HepG2 (cell line): ENCODE data around the gene GATA5. TPM values are rescaled to one million over a fixed set of nuclear protein-coding genes. Genes with fewer than 3 reads are reported as not detected.

Experiments used
- ATAC-seq: fragments of 200-7000 bp; cut with Tn5 transposase; 3 replicates; pipeline ENCODE4 v1.9.1; 2020; ENCODE audit warnings: mild to moderate bottlenecking, moderate library complexity
- BruUV-seq: library from RNA; stranded (reverse); fragments of 400-500 nt; replicated peaks from 2 replicates; lab custom pipeline; 2021; lab: Mats Ljungman, UMichigan
- CTCF ChIA-PET: fragments of 300-600 bp; formaldehyde crosslinking; extraction: SDS; loops from one replicate; lab custom pipeline; 2021; ENCODE audit warnings: low total read pairs, inconsistent platforms, low intra/inter-chr PET ratio; lab: Yijun Ruan, JAX
- POLR2A ChIA-PET: fragments of 350-600 bp; sonication (Branson Sonifier 250); formaldehyde crosslinking; loops from one replicate; lab custom pipeline; 2020; ENCODE audit warnings: antibody characterized with exemption, inconsistent platforms; lab: Yijun Ruan, JAX
- DNase-seq: peaks from one replicate; pipeline ENCODE4 v3.0.0-alpha.2; 2015; ENCODE audit warnings: low spot score
- FAIRE-seq: peaks from 3 replicates; lab custom pipeline; 2011; peaks lifted over from hg19 to GRCh38; lab: Jason Lieb, UNC
- H2AFZ ChIP-seq: one replicate; pipeline ENCODE4 v1.6.1; 2011; ENCODE audit warnings: low read length, inconsistent platforms
- H3K27ac ChIP-seq: fragments of 300-600 bp; 3 replicates; pipeline ENCODE4 v1.8.0; 2011; ENCODE audit warnings: mixed run types, mild to moderate bottlenecking, mixed read lengths, low read length, inconsistent platforms; ENCODE audit not compliant: insufficient read depth; ENCODE audit errors: extremely low read length
- H3K27me3 ChIP-seq, 2 experiments: fragments of 200-600 bp in 1 of 2; 2 replicates in 1 of 2; 3 replicates in 1 of 2; pipeline versions ENCODE4 v1.6.0 to v1.8.0; 2011; ENCODE audit warnings: low read length in 2 of 2, mild to moderate bottlenecking in 2 of 2, moderate library complexity in 2 of 2, inconsistent platforms in 1 of 2; ENCODE audit not compliant: insufficient read depth in 2 of 2, control insufficient read depth in 1 of 2
- H3K36me3 ChIP-seq, 2 experiments: fragments of 200-600 bp in 1 of 2; replicated peaks in 1 of 2; 2 replicates in 1 of 2; 3 replicates in 1 of 2; pipeline versions ENCODE4 v1.5.1 to v1.8.0; 2011; ENCODE audit warnings: low read length in 2 of 2, inconsistent platforms in 1 of 2; ENCODE audit not compliant: insufficient read depth in 2 of 2, control insufficient read depth in 1 of 2
- H3K4me1 ChIP-seq: 2 replicates; pipeline ENCODE4 v1.5.1; 2012; ENCODE audit warnings: low read length, inconsistent platforms; ENCODE audit not compliant: insufficient read depth
- H3K4me2 ChIP-seq: 2 replicates; pipeline ENCODE4 v1.6.0; 2011; ENCODE audit warnings: low read depth, low read length, inconsistent platforms
- H3K4me3 ChIP-seq, 3 experiments: fragments of 200-600 bp in 1 of 3; sonication (generic), shearing (Covaris generic) in 1 of 3; replicated peaks in 1 of 3; 2 replicates each; pipeline ENCODE4 v1.5.1; 2011 to 2016; ENCODE audit warnings: low read length in 3 of 3, inconsistent platforms in 2 of 3, low read depth in 2 of 3, mild to moderate bottlenecking in 2 of 3, control low read depth in 1 of 3, mixed read lengths in 1 of 3; ENCODE audit not compliant: insufficient read depth in 1 of 3
- H3K79me2 ChIP-seq: one replicate; pipeline ENCODE4 v1.6.1; 2011; ENCODE audit warnings: low read length, inconsistent platforms; ENCODE audit not compliant: insufficient read depth
- H3K9ac ChIP-seq: 2 replicates; pipeline ENCODE4 v1.6.0; 2011; ENCODE audit warnings: mild to moderate bottlenecking, low read depth, low read length, inconsistent platforms; ENCODE audit not compliant: insufficient read depth
- H3K9me3 ChIP-seq: 2 replicates; pipeline ENCODE4 v1.5.1; 2012; ENCODE audit warnings: mild to moderate bottlenecking, low read length
- H4K20me1 ChIP-seq: 2 replicates; pipeline ENCODE4 v1.6.0; 2011; ENCODE audit warnings: inconsistent platforms, mild to moderate bottlenecking, low read length, moderate library complexity; ENCODE audit not compliant: insufficient read depth
- HNRNPLL ChIP-seq: fragments of 200-400 bp; formaldehyde crosslinking; IDR thresholded peaks from 2 replicates; pipeline ENCODE4 v1.6.1; 2017; ENCODE audit warnings: mild to moderate bottlenecking, low read depth, low read length; ENCODE audit not compliant: poor library complexity, severe bottlenecking
- HOXA3 ChIP-seq: sonication (generic); formaldehyde crosslinking; IDR thresholded peaks from 2 replicates; pipeline ENCODE4 v1.5.0; 2020; ENCODE audit warnings: missing genetic modification reagents
- MATR3 ChIP-seq: sonication (generic); formaldehyde crosslinking; IDR thresholded peaks from 2 replicates; pipeline ENCODE4 v1.4.0; 2020; ENCODE audit warnings: missing genetic modification reagents
- MYNN ChIP-seq: sonication (generic); formaldehyde crosslinking; IDR thresholded peaks from 2 replicates; pipeline ENCODE4 v1.4.0; 2020; ENCODE audit warnings: mild to moderate bottlenecking, low read depth, missing genetic modification reagents
- NFYB ChIP-seq: sonication (generic); formaldehyde crosslinking; IDR thresholded peaks from 2 replicates; pipeline ENCODE4 v1.4.0; 2020; ENCODE audit warnings: missing genetic modification reagents
- NR2F2 ChIP-seq: IDR thresholded peaks from 2 replicates; pipeline ENCODE4 v1.6.1; 2012; ENCODE audit warnings: low read depth, inconsistent platforms, borderline replicate concordance
- SMARCC2 ChIP-seq: fragments of 450-650 bp; IDR thresholded peaks from 2 replicates; pipeline ENCODE4 v1.6.1; 2017; ENCODE audit warnings: antibody characterized with exemption, mild to moderate bottlenecking
- STAG1 ChIP-seq: sonication (generic); formaldehyde crosslinking; IDR thresholded peaks from 2 replicates; pipeline ENCODE4 v1.4.0; 2020; ENCODE audit warnings: missing genetic modification reagents
- TCF7L2 ChIP-seq: IDR thresholded peaks from 2 replicates; pipeline ENCODE4 v1.6.1; 2011; ENCODE audit warnings: mild to moderate bottlenecking, low read depth, low read length, moderate library complexity
- ZFX ChIP-seq: sonication (generic); formaldehyde crosslinking; IDR thresholded peaks from 2 replicates; pipeline ENCODE4 v1.4.0; 2020; ENCODE audit warnings: mild to moderate bottlenecking, low read depth, missing genetic modification reagents, moderate library complexity
- ZMYM2 ChIP-seq: sonication (generic); formaldehyde crosslinking; IDR thresholded peaks from 2 replicates; pipeline ENCODE4 v1.8.0; 2022; ENCODE audit warnings: mild to moderate bottlenecking, missing genetic modification reagents
- ZNF143 ChIP-seq: sonication (generic); formaldehyde crosslinking; IDR thresholded peaks from 2 replicates; pipeline ENCODE4 v1.4.0; 2020; ENCODE audit warnings: missing genetic modification reagents
- ZNF468 ChIP-seq: sonication (generic); formaldehyde crosslinking; IDR thresholded peaks from 2 replicates; pipeline ENCODE4 v1.8.0; 2022; ENCODE audit warnings: mild to moderate bottlenecking, moderate library complexity, missing genetic modification reagents
- ZNF75D ChIP-seq: sonication (generic); formaldehyde crosslinking; IDR thresholded peaks from 2 replicates; pipeline ENCODE4 v1.8.1; 2023; ENCODE audit warnings: missing genetic modification reagents, mild to moderate bottlenecking, borderline replicate concordance
- ZNF850 ChIP-seq: sonication (generic); formaldehyde crosslinking; conservative IDR thresholded peaks from 2 replicates; pipeline ENCODE4 v1.9.0; 2021; ENCODE audit warnings: mild to moderate bottlenecking, missing genetic modification reagents
- WGBS: methylation state at CpG from one replicate; pipeline ENCODE4 v1.1.6; 2017; ENCODE audit warnings: low lambda C conversion rate; 5-methylcytosine and 5-hydroxymethylcytosine counted together
- in situ Hi-C: cut with HindIII; loops from 2 replicates; pipeline ENCODE4 v1.10.0; 2017; ENCODE audit warnings: low pct_unique_long_range_greater_than_20kb; ENCODE audit not compliant: extremely low pct_ligation_motif_present
- intact Hi-C: fragments of 100-400 bp; cut with micrococcal nuclease; formaldehyde crosslinking; loops from one replicate; pipeline ENCODE4 v1.10.0; 2022; ENCODE audit not compliant: unreplicated experiment
- polyA plus RNA-seq, 8 experiments: library from polyadenylated mRNA; depleted of rRNA in 3 of 8; stranded (reverse) in 7 of 8; unstranded in 1 of 8; fragments of >200 nt; fragmentation: Illumina TruSeq in 4 of 8; extraction: Trizol in 4 of 8; gene quantifications; 2 replicates each; pipeline versions ENCODE4 v1.2.1 to v1.2.3, GENCODE V29; 2011 to 2016; ENCODE audit warnings: low read depth in 4 of 8, missing spikeins in 1 of 8, mixed read lengths in 1 of 8; ENCODE audit not compliant: insufficient read depth in 1 of 8
- total RNA-seq, 5 experiments: library from RNA; depleted of rRNA; stranded (reverse); fragments of >200 nt; fragmentation: Illumina TruSeq; extraction: Trizol; gene quantifications; 2 replicates each; pipeline ENCODE4 v1.2.3, GENCODE V29; 2016; ENCODE audit warnings: low read depth in 1 of 5
- TF ChIP-seq, protein P1 (sequence below): sonication (generic); formaldehyde crosslinking; IDR thresholded peaks from 2 replicates; pipeline ENCODE4 v1.4.0; 2020; ENCODE audit warnings: missing genetic modification reagents
- TF ChIP-seq, protein P2 (sequence below): sonication (generic); formaldehyde crosslinking; IDR thresholded peaks from 2 replicates; pipeline ENCODE4 v1.5.0; 2020; ENCODE audit warnings: mild to moderate bottlenecking, missing genetic modification reagents, moderate library complexity
- TF ChIP-seq, protein P3 (sequence below): sonication (generic); formaldehyde crosslinking; IDR thresholded peaks from 2 replicates; pipeline ENCODE4 v1.4.0; 2020; ENCODE audit warnings: missing genetic modification reagents
- TF ChIP-seq, protein P4 (sequence below): IDR thresholded peaks from 2 replicates; pipeline ENCODE4 v1.6.1; 2012; ENCODE audit warnings: inconsistent platforms

The GATA5 gene
- total and polyA plus RNA-seq, 2 of the 13 experiments (the other 11 are each of a cell fraction or from before 2014, with no cell fraction given): 0.12 to 0.20 TPM

DNA sequence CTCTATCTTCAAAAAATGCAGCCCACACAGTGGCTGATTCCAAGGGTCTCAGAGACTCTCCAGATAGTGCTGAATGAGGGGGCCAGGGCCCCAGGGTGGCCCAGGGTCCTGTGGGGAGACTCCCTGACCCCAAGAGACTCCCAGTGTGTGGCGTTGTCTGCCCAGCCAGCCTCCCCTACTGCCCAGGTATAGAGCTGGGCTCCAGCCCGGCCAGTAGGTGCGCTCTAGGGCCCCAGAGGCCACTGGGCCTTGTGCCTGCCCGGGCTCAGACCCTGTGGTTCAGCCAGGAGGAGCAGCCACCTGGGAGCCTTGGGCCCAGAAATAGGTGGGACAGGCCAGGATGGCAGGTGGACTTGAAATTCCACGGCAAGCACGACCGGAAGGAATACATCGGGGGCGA, 30.3 kb upstream of the GATA5 start:
- Histone ChIP-seq H2AFZ (no peak overlapping the region), H3K79me2 (no peaks in the 10 kb centered on the region), H4K20me1 (peaks cover 3% of the 10 kb centered on the region; the same call in 1 of the 2 replicates), H3K27me3 (peaks cover 5 to 35% of the 10 kb centered on the region in 2 experiments; a peak in 4 of 5 replicates), H3K36me3 (no peaks in the 10 kb centered on the region), H3K4me3 (no peak overlapping the region), H3K4me2 (no peak overlapping the region), H3K9me3 (no peaks in the 10 kb centered on the region), H3K4me1 (no peaks in the 10 kb centered on the region), H3K9ac (no peak overlapping the region), H3K27ac (no peak overlapping the region)
- no TSS peak for BruUV-seq
- FAIRE-seq (no peak), DNase-seq (no peak), ATAC-seq (peak; percentile 79)
- ChIA-PET CTCF (no interaction called here), POLR2A (no interaction called here)
- intact Hi-C loops: no loop called here
- in situ Hi-C loops: loop anchor here (25.0 kb wide), 1 partner anchor 281 kb away; the partner anchor contains the start of gene MRGBP
- WGBS: 30% methylated on average over 8 of the region's 9 CpGs
- TF ChIP-seq SMARCC2 (no peak), MYNN (CRISPR knock-in tag) (no peak), ZNF850 (CRISPR knock-in tag) (no peak), NR2F2 (no peak), HOXA3 (CRISPR knock-in tag) (no peak), STAG1 (peak; percentile 53), ZNF143 (CRISPR knock-in tag) (0 out of 2 replicates have a peak, but pooled peaks have one; percentile 40), ZFX (0 out of 2 replicates have a peak, but pooled peaks have one; percentile 29), ZMYM2 (no peak), ZNF75D (no peak), HNRNPLL (peak; percentile 17), NFYB (CRISPR knock-in tag) (no peak), MATR3 (CRISPR knock-in tag) (no peak), ZNF468 (CRISPR knock-in tag) (no peak), TCF7L2 (no peak)
- TF ChIP-seq, protein P1, sequence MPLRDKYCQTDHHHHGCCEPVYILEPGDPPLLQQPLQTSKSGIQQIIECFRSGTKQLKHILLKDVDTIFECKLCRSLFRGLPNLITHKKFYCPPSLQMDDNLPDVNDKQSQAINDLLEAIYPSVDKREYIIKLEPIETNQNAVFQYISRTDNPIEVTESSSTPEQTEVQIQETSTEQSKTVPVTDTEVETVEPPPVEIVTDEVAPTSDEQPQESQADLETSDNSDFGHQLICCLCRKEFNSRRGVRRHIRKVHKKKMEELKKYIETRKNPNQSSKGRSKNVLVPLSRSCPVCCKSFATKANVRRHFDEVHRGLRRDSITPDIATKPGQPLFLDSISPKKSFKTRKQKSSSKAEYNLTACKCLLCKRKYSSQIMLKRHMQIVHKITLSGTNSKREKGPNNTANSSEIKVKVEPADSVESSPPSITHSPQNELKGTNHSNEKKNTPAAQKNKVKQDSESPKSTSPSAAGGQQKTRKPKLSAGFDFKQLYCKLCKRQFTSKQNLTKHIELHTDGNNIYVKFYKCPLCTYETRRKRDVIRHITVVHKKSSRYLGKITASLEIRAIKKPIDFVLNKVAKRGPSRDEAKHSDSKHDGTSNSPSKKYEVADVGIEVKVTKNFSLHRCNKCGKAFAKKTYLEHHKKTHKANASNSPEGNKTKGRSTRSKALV (CRISPR knock-in tag): 0 out of 2 replicates have a peak, but pooled peaks have one; percentile 21
- TF ChIP-seq, protein P2, sequence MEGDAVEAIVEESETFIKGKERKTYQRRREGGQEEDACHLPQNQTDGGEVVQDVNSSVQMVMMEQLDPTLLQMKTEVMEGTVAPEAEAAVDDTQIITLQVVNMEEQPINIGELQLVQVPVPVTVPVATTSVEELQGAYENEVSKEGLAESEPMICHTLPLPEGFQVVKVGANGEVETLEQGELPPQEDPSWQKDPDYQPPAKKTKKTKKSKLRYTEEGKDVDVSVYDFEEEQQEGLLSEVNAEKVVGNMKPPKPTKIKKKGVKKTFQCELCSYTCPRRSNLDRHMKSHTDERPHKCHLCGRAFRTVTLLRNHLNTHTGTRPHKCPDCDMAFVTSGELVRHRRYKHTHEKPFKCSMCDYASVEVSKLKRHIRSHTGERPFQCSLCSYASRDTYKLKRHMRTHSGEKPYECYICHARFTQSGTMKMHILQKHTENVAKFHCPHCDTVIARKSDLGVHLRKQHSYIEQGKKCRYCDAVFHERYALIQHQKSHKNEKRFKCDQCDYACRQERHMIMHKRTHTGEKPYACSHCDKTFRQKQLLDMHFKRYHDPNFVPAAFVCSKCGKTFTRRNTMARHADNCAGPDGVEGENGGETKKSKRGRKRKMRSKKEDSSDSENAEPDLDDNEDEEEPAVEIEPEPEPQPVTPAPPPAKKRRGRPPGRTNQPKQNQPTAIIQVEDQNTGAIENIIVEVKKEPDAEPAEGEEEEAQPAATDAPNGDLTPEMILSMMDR (CRISPR knock-in tag): peak; percentile 50
- TF ChIP-seq, protein P3, sequence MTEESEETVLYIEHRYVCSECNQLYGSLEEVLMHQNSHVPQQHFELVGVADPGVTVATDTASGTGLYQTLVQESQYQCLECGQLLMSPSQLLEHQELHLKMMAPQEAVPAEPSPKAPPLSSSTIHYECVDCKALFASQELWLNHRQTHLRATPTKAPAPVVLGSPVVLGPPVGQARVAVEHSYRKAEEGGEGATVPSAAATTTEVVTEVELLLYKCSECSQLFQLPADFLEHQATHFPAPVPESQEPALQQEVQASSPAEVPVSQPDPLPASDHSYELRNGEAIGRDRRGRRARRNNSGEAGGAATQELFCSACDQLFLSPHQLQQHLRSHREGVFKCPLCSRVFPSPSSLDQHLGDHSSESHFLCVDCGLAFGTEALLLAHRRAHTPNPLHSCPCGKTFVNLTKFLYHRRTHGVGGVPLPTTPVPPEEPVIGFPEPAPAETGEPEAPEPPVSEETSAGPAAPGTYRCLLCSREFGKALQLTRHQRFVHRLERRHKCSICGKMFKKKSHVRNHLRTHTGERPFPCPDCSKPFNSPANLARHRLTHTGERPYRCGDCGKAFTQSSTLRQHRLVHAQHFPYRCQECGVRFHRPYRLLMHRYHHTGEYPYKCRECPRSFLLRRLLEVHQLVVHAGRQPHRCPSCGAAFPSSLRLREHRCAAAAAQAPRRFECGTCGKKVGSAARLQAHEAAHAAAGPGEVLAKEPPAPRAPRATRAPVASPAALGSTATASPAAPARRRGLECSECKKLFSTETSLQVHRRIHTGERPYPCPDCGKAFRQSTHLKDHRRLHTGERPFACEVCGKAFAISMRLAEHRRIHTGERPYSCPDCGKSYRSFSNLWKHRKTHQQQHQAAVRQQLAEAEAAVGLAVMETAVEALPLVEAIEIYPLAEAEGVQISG (CRISPR knock-in tag): 0 out of 2 replicates have a peak, but pooled peaks have one; percentile 23
- TF ChIP-seq, protein P4, sequence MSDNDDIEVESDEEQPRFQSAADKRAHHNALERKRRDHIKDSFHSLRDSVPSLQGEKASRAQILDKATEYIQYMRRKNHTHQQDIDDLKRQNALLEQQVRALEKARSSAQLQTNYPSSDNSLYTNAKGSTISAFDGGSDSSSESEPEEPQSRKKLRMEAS: no peak
